GM12878 (cell line): ENCODE measurements around the gene SV2A.

Experiments used
- CREB1 ChIP-seq: IDR thresholded peaks from 2 replicates; pipeline ENCODE4 v1.6.1; 2012; ENCODE audit warnings: low read depth, mild to moderate bottlenecking, inconsistent platforms
- CTCF ChIP-seq, 3 experiments: IDR thresholded peaks in 2 of 3; conservative IDR thresholded peaks in 1 of 3; 2 replicates each; pipeline ENCODE4 v1.5.1; 2011; ENCODE audit warnings: low read depth in 3 of 3, low read length in 3 of 3, mild to moderate bottlenecking in 3 of 3, control low read depth in 2 of 3, moderate library complexity in 2 of 3, inconsistent platforms in 1 of 3, mixed read lengths in 1 of 3; ENCODE audit not compliant: control insufficient read depth in 2 of 3, insufficient read depth in 1 of 3; ENCODE audit errors: extremely low read depth in 1 of 3
- HDAC2 ChIP-seq: fragments of 200-600 bp; sonication (generic); IDR thresholded peaks from 2 replicates; pipeline ENCODE4 v1.6.1; 2017
- JUNB ChIP-seq: IDR thresholded peaks from 2 replicates; pipeline ENCODE4 v1.6.1; 2016; ENCODE audit warnings: antibody characterized with exemption, mild to moderate bottlenecking
- MXI1 ChIP-seq: fragments of 150-350 bp; IDR thresholded peaks from 2 replicates; pipeline ENCODE4 v1.6.1; 2011; ENCODE audit warnings: low read depth, mild to moderate bottlenecking, inconsistent platforms, low read length, improper control_type of control experiment
- NBN ChIP-seq: fragments of 450-650 bp; IDR thresholded peaks from 2 replicates; pipeline ENCODE4 v1.6.1; 2016
- SMC3 ChIP-seq: IDR thresholded peaks from 2 replicates; pipeline ENCODE4 v1.6.1; 2011; ENCODE audit warnings: low read length, improper control_type of control experiment, borderline replicate concordance
- SREBF1 ChIP-seq: IDR thresholded peaks from 2 replicates; pipeline ENCODE4 v1.6.1; 2012; ENCODE audit warnings: mild to moderate bottlenecking, low read length

- TF ChIP-seq SREBF1: no peak
- TF ChIP-seq JUNB: no peak
- TF ChIP-seq CREB1: no peak
- no peak for TF ChIP-seq HDAC2
- no peak for TF ChIP-seq SMC3
- no peak for TF ChIP-seq CTCF (IDR thresholded peaks at IDR 0.05 in 2 of 3, conservative IDR thresholded peaks at IDR 0.05 in 1 of 3; ENCODE audit: control insufficient read depth in 2 of 3, extremely low read depth in 1 of 3, insufficient read depth in 1 of 3, low read depth in 3 of 3, low read length in 3 of 3)
- TF ChIP-seq NBN: no peak
- TF ChIP-seq MXI1: no peak
Observed at GRCh38 chr1:149881876-149882275, 35.8 kb downstream of the SV2A start.
